Neural cell (in vitro differentiated cells): ENCODE results near the gene ANAPC10. TPM values are rescaled to one million over a fixed set of nuclear protein-coding genes. Genes with fewer than 3 reads are reported as not detected.
"Not testable (repeated sequence)": the region's sequence is repeated elsewhere in the genome, so short reads cannot be mapped to it uniquely, and the experiment has no call there.

Experiments used
- H2AFZ ChIP-seq: fragments of 200-600, 300-800 bp; sonication (generic), shearing (Covaris generic); 2 replicates; pipeline ENCODE4 v1.6.0; 2014; ENCODE audit warnings: low read depth, mild to moderate bottlenecking, antibody characterized with exemption, low read length, moderate library complexity
- H3F3A ChIP-seq: fragments of 200-600 bp; shearing (Covaris generic); 2 replicates; pipeline ENCODE4 v1.6.1; 2016; ENCODE audit warnings: mild to moderate bottlenecking, moderate library complexity, mixed read lengths, antibody characterized with exemption, low read length; ENCODE audit not compliant: insufficient read depth, poor library complexity, severe bottlenecking
- H3K27ac ChIP-seq: fragments of 200-600, 300-800 bp; sonication (generic), shearing (Covaris generic); 2 replicates; pipeline ENCODE4 v1.5.1; 2014; ENCODE audit warnings: mild to moderate bottlenecking, low read length, moderate library complexity
- H3K27me3 ChIP-seq: fragments of 300-800, 200-600 bp; sonication (generic), shearing (Covaris generic); 2 replicates; pipeline ENCODE4 v1.6.0; 2014; ENCODE audit warnings: mild to moderate bottlenecking, low read depth, low read length, moderate library complexity; ENCODE audit not compliant: insufficient read depth
- H3K36me3 ChIP-seq: fragments of 300-800, 200-600 bp; sonication (generic), shearing (Covaris generic); 2 replicates; pipeline ENCODE4 v1.5.1; 2014; ENCODE audit warnings: mild to moderate bottlenecking, antibody characterized with exemption, low read length, moderate library complexity; ENCODE audit not compliant: insufficient read depth
- H3K4me2 ChIP-seq: fragments of 300-800, 200-600 bp; sonication (generic), shearing (Covaris generic); 2 replicates; pipeline ENCODE4 v1.6.0; 2014; ENCODE audit warnings: mild to moderate bottlenecking, low read length
- H3K4me3 ChIP-seq: fragments of 300-800, 200-600 bp; sonication (generic), shearing (Covaris generic); 2 replicates; pipeline ENCODE4 v1.5.1; 2014; ENCODE audit warnings: mild to moderate bottlenecking, low read length, moderate library complexity
- H3K79me2 ChIP-seq: fragments of 200-600 bp; shearing (Covaris generic); replicated peaks from 2 replicates; pipeline ENCODE4 v1.6.0; 2014; ENCODE audit warnings: mild to moderate bottlenecking, low read length, moderate library complexity; ENCODE audit not compliant: insufficient read depth
- H3K9ac ChIP-seq: fragments of 300-800, 200-600 bp; sonication (generic), shearing (Covaris generic); 2 replicates; pipeline ENCODE4 v1.6.1; 2016; ENCODE audit warnings: mild to moderate bottlenecking, low read length, mixed read lengths
- H3K9me2 ChIP-seq: fragments of 200-600 bp; shearing (Covaris generic); 2 replicates; pipeline ENCODE4 v1.6.1; 2016; ENCODE audit warnings: mild to moderate bottlenecking, low read length, mixed read lengths; ENCODE audit not compliant: insufficient read depth
- H3K9me3 ChIP-seq: fragments of 200-600, 300-800 bp; sonication (generic), shearing (Covaris generic); 2 replicates; pipeline ENCODE4 v1.6.1; 2016; ENCODE audit warnings: mild to moderate bottlenecking, mixed run types, low read length, moderate library complexity, mixed read lengths
- H4K20me1 ChIP-seq: fragments of 200-600 bp; shearing (Covaris generic); 2 replicates; pipeline ENCODE4 v1.6.1; 2016; ENCODE audit warnings: mild to moderate bottlenecking, mixed run types; ENCODE audit not compliant: insufficient read depth
- EP300 ChIP-seq: fragments of 450-650 bp; conservative IDR thresholded peaks from 2 replicates; pipeline ENCODE4 v1.6.1; 2014; ENCODE audit warnings: antibody characterized with exemption, mild to moderate bottlenecking, moderate library complexity; ENCODE audit not compliant: poor library complexity, severe bottlenecking
- EZH2 ChIP-seq: fragments of 200-600, 300-800 bp; shearing (Covaris generic), sonication (generic); IDR thresholded peaks from 2 replicates; pipeline ENCODE4 v1.6.1; 2014; ENCODE audit warnings: antibody characterized with exemption, low read length, borderline replicate concordance, mild to moderate bottlenecking; ENCODE audit not compliant: insufficient read depth, poor library complexity, severe bottlenecking
- MXI1 ChIP-seq: fragments of 450-650 bp; conservative IDR thresholded peaks from 2 replicates; pipeline ENCODE4 v1.6.1; 2014; ENCODE audit warnings: antibody characterized with exemption, mild to moderate bottlenecking; ENCODE audit not compliant: poor library complexity, severe bottlenecking
- POLR2AphosphoS5 ChIP-seq: IDR thresholded peaks from 2 replicates; pipeline ENCODE4 v1.6.1; 2012
- RAD21 ChIP-seq: fragments of 450-650 bp; conservative IDR thresholded peaks from 2 replicates; pipeline ENCODE4 v1.6.1; 2014; ENCODE audit warnings: antibody characterized with exemption, mild to moderate bottlenecking, moderate library complexity
- SMC3 ChIP-seq: fragments of 450-650 bp; conservative IDR thresholded peaks from 2 replicates; pipeline ENCODE4 v1.6.1; 2014; ENCODE audit warnings: antibody characterized with exemption, mild to moderate bottlenecking, moderate library complexity; ENCODE audit not compliant: poor library complexity
- TAF1 ChIP-seq: IDR thresholded peaks from 2 replicates; pipeline ENCODE4 v1.6.1; 2012; ENCODE audit warnings: low read depth
- polyA minus RNA-seq: library from RNA; depleted of rRNA, polyadenylated mRNA; stranded (reverse); fragments of >200 nt; gene quantifications from 2 replicates; pipeline ENCODE4 v1.2.3, GENCODE V29; 2014
- polyA plus RNA-seq: library from polyadenylated mRNA; depleted of rRNA; stranded (reverse); fragments of >200 nt; gene quantifications from 2 replicates; pipeline ENCODE4 v1.2.3, GENCODE V29; 2014
- TF ChIP-seq, protein P1 (sequence below): fragments of 450-650 bp; IDR thresholded peaks from 2 replicates; pipeline ENCODE4 v1.5.1; 2014; ENCODE audit warnings: antibody characterized with exemption, mild to moderate bottlenecking, moderate library complexity; ENCODE audit not compliant: poor library complexity, severe bottlenecking
- TF ChIP-seq, protein P2 (sequence below): IDR thresholded peaks from 2 replicates; pipeline ENCODE4 v1.6.1; 2012; ENCODE audit warnings: borderline replicate concordance

The ANAPC10 gene, protein sequence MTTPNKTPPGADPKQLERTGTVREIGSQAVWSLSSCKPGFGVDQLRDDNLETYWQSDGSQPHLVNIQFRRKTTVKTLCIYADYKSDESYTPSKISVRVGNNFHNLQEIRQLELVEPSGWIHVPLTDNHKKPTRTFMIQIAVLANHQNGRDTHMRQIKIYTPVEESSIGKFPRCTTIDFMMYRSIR
- 35.3 and 37.7 TPM in 2 replicates for polyA plus RNA-seq
- polyA minus RNA-seq = 58.4 and 60.0 TPM in 2 replicates

DNA sequence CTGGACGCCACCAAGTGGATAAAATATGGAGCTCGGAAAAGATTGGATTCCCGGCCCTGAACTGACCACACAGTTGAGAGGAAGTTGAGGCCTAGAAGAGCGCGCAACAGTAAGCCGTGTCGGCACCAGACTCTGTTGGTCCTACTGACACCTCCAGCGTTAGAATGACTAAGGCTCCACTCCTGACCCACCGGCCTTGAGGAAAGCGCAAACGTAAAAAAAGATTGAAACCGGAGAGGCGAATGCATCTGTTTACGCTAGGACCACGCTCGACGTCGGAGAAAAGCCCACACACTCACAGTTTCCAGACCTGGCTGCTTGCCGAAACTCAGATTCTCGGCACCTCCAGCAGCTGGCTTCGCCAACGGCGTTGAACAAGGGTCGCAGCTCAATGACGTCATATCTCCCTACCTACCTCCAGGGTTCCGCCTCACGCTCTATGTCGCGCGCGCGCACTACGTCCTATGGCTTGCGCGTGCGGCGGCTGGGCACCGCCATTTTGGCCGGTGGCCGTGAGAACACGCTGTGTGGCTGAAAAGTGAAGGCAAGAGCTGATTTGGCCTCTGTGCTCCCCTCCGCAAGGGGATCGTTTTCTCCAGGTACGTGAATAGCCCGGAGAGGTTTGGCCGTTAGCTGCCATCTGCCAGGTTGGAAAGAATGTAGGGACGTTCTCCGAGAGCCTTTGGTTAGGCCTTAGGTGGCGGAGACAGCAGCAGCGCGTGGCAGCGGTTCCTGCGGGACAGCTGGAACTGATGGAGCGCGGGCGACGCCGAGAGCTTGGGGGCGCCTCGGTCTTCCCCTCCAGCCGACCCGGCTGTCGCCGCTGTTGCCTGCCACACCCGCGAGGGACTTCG lies at the start of gene ANAPC10, which contains the start of gene ABCE1:
ANAPC10 (minus strand) TSS at position 376 of the 854 bp plus-strand sequence. CDS start 2,097 bp downstream, outside the sequence.
ABCE1 (plus strand) TSS at position 491 of the 854 bp plus-strand sequence. CDS start 6,102 bp downstream, outside the sequence.
- Histone ChIP-seq H3F3A (peaks cover 6% of the 10 kb centered on the region), H3K4me3 (peak within 1 kb of the TSS; percentile 87), H2AFZ (peak within 1 kb of the TSS; percentile 89), H3K4me2 (peak within 1 kb of the TSS; percentile 83), H3K27ac (peak within 1 kb of the TSS; percentile 88), H3K9ac (peak within 1 kb of the TSS; percentile 83), H3K79me2 (peaks cover 68% of the 10 kb centered on the region), H3K27me3 (no peaks in the 10 kb centered on the region), H3K9me2 (no peaks in the 10 kb centered on the region), H3K36me3 (no peaks in the 10 kb centered on the region), H4K20me1 (no peaks in the 10 kb centered on the region), H3K9me3 (no peaks in the 10 kb centered on the region)
- peak; percentile 88 for TF ChIP-seq POLR2AphosphoS5
- peak; percentile 73 for TF ChIP-seq TAF1
- TF ChIP-seq MXI1 = peak; percentile 100
- no peak for TF ChIP-seq RAD21
- TF ChIP-seq, protein P1, sequence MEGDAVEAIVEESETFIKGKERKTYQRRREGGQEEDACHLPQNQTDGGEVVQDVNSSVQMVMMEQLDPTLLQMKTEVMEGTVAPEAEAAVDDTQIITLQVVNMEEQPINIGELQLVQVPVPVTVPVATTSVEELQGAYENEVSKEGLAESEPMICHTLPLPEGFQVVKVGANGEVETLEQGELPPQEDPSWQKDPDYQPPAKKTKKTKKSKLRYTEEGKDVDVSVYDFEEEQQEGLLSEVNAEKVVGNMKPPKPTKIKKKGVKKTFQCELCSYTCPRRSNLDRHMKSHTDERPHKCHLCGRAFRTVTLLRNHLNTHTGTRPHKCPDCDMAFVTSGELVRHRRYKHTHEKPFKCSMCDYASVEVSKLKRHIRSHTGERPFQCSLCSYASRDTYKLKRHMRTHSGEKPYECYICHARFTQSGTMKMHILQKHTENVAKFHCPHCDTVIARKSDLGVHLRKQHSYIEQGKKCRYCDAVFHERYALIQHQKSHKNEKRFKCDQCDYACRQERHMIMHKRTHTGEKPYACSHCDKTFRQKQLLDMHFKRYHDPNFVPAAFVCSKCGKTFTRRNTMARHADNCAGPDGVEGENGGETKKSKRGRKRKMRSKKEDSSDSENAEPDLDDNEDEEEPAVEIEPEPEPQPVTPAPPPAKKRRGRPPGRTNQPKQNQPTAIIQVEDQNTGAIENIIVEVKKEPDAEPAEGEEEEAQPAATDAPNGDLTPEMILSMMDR = peak; percentile 38
- peak; percentile 51 for TF ChIP-seq SMC3
- TF ChIP-seq, protein P2, sequence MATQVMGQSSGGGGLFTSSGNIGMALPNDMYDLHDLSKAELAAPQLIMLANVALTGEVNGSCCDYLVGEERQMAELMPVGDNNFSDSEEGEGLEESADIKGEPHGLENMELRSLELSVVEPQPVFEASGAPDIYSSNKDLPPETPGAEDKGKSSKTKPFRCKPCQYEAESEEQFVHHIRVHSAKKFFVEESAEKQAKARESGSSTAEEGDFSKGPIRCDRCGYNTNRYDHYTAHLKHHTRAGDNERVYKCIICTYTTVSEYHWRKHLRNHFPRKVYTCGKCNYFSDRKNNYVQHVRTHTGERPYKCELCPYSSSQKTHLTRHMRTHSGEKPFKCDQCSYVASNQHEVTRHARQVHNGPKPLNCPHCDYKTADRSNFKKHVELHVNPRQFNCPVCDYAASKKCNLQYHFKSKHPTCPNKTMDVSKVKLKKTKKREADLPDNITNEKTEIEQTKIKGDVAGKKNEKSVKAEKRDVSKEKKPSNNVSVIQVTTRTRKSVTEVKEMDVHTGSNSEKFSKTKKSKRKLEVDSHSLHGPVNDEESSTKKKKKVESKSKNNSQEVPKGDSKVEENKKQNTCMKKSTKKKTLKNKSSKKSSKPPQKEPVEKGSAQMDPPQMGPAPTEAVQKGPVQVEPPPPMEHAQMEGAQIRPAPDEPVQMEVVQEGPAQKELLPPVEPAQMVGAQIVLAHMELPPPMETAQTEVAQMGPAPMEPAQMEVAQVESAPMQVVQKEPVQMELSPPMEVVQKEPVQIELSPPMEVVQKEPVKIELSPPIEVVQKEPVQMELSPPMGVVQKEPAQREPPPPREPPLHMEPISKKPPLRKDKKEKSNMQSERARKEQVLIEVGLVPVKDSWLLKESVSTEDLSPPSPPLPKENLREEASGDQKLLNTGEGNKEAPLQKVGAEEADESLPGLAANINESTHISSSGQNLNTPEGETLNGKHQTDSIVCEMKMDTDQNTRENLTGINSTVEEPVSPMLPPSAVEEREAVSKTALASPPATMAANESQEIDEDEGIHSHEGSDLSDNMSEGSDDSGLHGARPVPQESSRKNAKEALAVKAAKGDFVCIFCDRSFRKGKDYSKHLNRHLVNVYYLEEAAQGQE = no peak
- TF ChIP-seq EZH2 = no peak
- TF ChIP-seq EP300 = peak; percentile 66

GRCh38 chr4:145136219-145136618 lies 38.2 kb upstream of the ANAPC10 start:
- H2AFZ ChIP-seq, H3K4me2 ChIP-seq, H3K9ac ChIP-seq, H3K4me3 ChIP-seq, H3K27me3 ChIP-seq, H3K9me3 ChIP-seq, H3K79me2 ChIP-seq, H3K27ac ChIP-seq, H3K36me3 ChIP-seq, H3K9me2 ChIP-seq, H4K20me1 ChIP-seq, H3F3A ChIP-seq: not testable (repeated sequence)
